GM18951 (cell line): ENCODE measurements around the gene PACS1.

Experiments used
- POLR2A ChIP-seq: IDR thresholded peaks from 4 replicates; pipeline ENCODE4 v1.6.1; 2011; ENCODE audit warnings: mild to moderate bottlenecking; ENCODE audit not compliant: insufficient read length, insufficient read depth; ENCODE audit errors: extremely low read depth
- in situ Hi-C: fragments of 300-500 bp; cut with MboI; formaldehyde crosslinking; loops from one replicate; pipeline ENCODE4 v1.12.0; 2022; ENCODE audit warnings: low sequenced_read_pairs, mixed read lengths, inconsistent platforms; ENCODE audit not compliant: unreplicated experiment

PACS1 gene

GRCh38 chr11:66042996-66043906, 26.8 kb upstream of the PACS1 start:
- no peak for TF ChIP-seq POLR2A
- in situ Hi-C loops = no loop called here

GRCh38 chr11:66044757-66045156, 25.3 kb upstream of the PACS1 start:
- TF ChIP-seq POLR2A = no peak
- in situ Hi-C loops = no loop called here

GRCh38 chr11:66045177-66045639, 24.9 kb upstream of the PACS1 start:
- no peak for TF ChIP-seq POLR2A
- in situ Hi-C loops = no loop called here

- TF ChIP-seq POLR2A = no peak
- in situ Hi-C loops = no loop called here
These were observed 23.2 kb upstream of the PACS1 start for GRCh38 chr11:66046901-66047300.

- no peak for TF ChIP-seq POLR2A
- in situ Hi-C loops = no loop called here
These were observed 22.3 kb upstream of the PACS1 start for GRCh38 chr11:66047541-66048365.

GRCh38 chr11:66048547-66049323, 21.3 kb upstream of the PACS1 start, which contains the start of gene GAL3ST3:
Gene GAL3ST3, minus strand, starts transcription at chr11:66049161. Its CDS starts 3,746 bp downstream, at chr11:66045415.
- in situ Hi-C loops = no loop called here
- no peak for TF ChIP-seq POLR2A

GRCh38 chr11:66050581-66051231, 19.4 kb upstream of the PACS1 start:
- no peak for TF ChIP-seq POLR2A
- in situ Hi-C loops = no loop called here

GRCh38 chr11:66051371-66051765, 18.7 kb upstream of the PACS1 start:
- TF ChIP-seq POLR2A = no peak
- in situ Hi-C loops = no loop called here

GRCh38 chr11:66051766-66052663, 18.1 kb upstream of the PACS1 start, which contains the start of gene SF3B2:
Gene SF3B2, plus strand, starts transcription at chr11:66052364. Its CDS starts 21 bp downstream, at chr11:66052385.
- TF ChIP-seq POLR2A = peak; percentile 78
- in situ Hi-C loops = no loop called here

- in situ Hi-C loops = no loop called here
- TF ChIP-seq POLR2A = no peak
These were observed 17.4 kb upstream of the PACS1 start for GRCh38 chr11:66052664-66052982.

GRCh38 chr11:66055021-66055420, 15.1 kb upstream of the PACS1 start:
- in situ Hi-C loops = no loop called here
- TF ChIP-seq POLR2A = no peak
